Fibroblast of peridontal ligament (primary cell): ENCODE data around the gene GGT6.
"Not testable (repeated sequence)": the region's sequence is repeated elsewhere in the genome, so short reads cannot be mapped to it uniquely, and the experiment has no call there.

Experiments
- DNase-seq: peaks from one replicate; pipeline ENCODE4 v3.0.0-alpha.2; 2010; ENCODE audit errors: extremely low read depth

The GGT6 gene

GRCh38 chr17:4592240-4593005 is 32.0 kb upstream of the GGT6 start:
- DNase-seq, result no peak

- DNase-seq, result peak; percentile 20
Measured at GRCh38 chr17:4591529-4591928, 31.2 kb upstream of the GGT6 start.

- DNase-seq, result no peak
Measured at GRCh38 chr17:4590981-4591453, 30.6 kb upstream of the GGT6 start.

GRCh38 chr17:4590042-4590441 is 29.7 kb upstream of the GGT6 start:
- DNase-seq, result not testable (repeated sequence)

GRCh38 chr17:4588898-4589625 is 28.7 kb upstream of the GGT6 start:
- DNase-seq, result no peak

DNA sequence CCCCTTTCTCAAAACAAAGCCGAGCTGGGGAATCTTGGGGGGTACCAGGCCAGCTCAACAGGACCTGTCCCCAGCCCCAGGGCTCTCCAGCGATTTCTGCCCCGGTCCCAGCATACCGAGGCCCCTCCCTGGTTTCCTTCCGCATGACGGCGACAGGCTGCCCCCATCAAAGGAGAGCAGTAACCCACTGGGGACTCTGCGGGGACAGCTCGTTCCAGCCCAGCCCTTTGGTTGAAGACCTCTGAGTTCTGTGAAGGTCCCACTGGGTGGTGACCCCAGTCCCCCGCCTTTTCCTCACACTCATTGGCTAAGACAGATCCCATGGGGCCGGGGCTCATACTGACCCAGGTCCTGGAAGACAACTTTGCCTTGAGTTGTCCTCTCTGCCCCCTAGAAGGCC is 28.0 kb upstream of the GGT6 start:
- DNase-seq, result no peak

DNA sequence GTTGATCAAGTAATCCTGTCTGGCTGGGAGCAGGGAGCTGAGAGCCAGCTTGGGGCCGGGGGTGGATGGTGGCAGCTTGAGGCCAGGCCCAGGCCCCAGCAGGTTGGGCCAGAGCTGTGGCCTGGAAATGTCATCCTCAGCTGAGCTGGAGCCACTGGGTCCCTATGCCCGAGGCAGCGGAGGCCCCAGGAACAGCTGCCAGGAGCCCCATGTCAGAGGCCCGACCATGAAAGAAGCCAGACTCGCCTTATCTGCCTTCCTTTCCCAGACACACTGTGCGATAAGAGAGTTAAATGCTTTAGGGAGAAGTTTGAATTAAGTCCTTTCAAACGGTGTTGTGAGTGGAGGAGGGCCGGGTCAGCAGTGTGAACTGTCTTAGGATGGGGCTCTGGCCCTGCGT is 27.4 kb upstream of the GGT6 start:
- no peak for DNase-seq

GRCh38 chr17:4587195-4587594 is 26.8 kb upstream of the GGT6 start:
- no peak for DNase-seq

GRCh38 chr17:4586043-4586442 is 25.7 kb upstream of the GGT6 start:
- no peak for DNase-seq

GRCh38 chr17:4585638-4585994 is 25.2 kb upstream of the GGT6 start:
- no peak for DNase-seq

- DNase-seq, result no peak
Measured at GRCh38 chr17:4584917-4585637, 24.7 kb upstream of the GGT6 start.

GRCh38 chr17:4584101-4584916 is 23.9 kb upstream of the GGT6 start, which contains the start of gene SMTNL2:
TSS of gene SMTNL2 (plus strand) at chr17:4584529. CDS start at chr17:4584606, 77 bp downstream.
- no peak for DNase-seq

DNA sequence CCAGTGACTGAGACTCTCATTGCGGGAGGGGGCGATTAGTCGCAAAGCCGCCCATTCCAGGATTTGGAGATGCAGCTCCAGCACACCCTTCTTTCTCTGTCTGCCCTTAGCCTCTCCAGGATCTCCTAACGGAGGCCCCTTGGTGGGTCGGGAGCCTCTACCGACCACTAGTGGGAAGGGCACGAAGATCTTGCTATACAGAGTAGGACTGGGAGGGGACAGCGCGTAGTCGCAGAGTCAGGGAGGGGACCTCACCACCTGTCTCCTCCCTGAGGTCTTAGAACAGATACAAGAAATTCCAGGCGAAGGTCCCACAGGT is 23.4 kb upstream of the GGT6 start:
- DNase-seq, result no peak

GRCh38 chr17:4583206-4583605 is 22.8 kb upstream of the GGT6 start:
- DNase-seq, result no peak

DNA sequence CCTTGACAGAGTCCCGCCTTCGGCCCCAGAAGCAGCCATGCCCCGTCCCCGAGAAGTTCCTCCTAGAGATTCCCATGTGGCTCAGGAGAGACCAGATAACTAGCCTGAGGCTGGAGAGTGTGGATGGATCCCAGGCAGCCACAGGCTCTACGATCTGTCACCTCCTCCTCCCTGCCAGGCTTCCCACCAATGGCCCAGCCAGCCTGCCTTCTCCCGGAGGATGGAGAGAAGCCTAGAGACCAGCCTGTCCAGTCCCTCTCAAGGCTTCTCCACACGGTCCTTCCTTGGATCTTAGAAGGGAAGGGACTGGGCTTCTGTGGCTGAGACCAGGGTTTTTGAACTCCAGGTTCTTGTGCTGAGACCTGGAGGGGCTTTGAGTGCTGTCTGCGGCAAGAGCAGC is 22.3 kb upstream of the GGT6 start:
- no peak for DNase-seq

- no peak for DNase-seq
Measured at GRCh38 chr17:4582101-4582501, 21.7 kb upstream of the GGT6 start.

DNA sequence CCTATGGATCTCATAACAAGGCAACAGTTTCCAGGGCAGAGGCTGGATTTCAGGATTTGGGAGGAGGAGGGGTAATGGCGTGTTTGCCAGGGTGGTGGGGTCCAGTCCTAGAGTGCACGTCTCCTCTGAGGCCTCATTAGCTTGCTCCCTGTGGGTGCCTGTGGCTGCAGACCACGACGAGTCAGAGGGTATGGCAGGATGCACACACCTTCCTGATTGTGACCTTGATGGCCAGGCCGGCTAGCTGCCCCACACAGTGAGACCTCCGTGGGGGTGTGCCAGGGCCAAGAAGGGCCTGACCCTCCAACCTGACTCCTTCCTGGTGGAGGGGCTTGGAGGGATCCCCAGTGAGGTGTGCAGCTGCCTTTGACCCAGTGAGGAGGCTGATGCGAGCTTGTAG is 19.9 kb upstream of the GGT6 start:
- no peak for DNase-seq

GRCh38 chr17:4579678-4580077 is 19.3 kb upstream of the GGT6 start:
- DNase-seq, result no peak

DNA sequence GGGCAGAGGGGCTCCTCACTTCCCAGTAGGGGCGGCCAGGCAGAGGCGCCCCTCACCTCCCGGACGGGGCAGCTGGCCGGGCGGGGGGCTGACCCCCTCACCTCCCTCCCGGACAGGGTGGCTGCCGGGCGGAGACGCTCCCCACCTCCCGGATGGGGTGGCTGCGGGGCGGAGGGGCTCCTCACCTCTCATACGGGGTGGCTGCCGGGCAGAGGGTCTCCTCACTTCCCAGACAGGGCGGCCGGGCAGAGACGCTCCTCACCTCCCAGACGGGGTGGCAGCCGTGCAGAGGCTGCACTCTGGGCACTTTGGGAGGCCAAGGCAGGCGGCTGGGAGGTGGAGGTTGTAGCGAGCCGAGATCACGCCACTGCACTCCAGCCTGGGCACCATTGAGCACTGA is 18.0 kb upstream of the GGT6 start:
- DNase-seq, result not testable (repeated sequence)

DNA sequence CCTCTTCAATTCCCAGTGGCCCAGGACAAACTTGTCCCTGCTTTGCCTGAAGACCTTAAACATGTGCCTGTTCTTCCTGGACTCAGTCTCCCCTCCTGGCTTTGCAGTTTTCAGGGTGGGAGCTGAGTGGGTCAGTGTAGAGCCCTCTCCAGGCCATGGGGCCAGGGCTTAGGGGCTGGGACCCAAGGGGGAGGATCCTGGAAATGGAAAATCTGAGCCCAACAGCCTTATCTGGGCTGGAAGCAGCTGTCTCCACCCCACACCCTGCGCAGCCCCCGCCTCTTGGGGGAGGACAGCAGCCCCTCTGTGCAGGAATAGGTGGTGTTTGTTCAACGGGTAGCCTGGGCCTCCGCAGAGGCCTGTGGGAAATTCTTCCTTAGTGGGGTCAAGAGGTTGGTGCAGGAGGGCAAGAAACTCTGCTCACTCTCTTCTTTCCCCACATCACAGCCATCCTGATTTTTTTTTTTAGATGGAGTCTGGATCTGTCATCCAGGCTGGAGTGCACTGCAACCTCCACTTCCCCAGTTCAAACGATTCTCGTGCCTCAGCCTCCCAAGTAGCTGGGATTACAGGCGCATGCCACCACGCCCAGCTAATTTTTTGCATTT is 17.1 kb upstream of the GGT6 start:
- DNase-seq, result no peak

DNA sequence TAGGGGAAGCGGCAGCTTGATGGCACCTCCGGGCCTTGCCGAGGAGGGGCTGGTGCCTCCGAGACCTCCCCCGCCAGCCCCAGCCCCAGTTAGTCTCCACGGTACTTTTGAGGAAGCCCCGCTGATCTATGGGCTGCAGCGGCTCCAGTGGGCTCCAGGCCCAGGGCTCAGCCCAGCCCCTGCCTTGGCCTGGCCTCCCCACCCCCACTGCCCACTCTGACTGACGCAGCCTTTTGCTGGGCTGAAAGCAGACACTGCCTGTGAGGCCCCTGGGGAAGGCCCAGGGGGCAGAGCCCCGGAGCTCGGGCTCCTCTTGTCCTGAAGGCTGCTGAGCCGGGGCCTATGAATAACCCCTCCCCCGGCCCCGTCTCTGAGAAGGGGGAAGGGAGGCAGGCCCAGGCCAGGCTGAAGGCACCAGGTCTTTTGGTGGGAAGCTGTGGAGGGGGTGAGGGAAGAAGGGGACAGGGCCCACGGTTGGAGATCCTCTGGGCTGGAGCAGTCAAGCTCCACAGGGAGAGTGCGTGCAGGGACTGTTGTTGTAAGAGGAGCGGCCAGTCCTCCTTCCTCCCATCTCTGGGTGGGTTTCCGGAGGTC is 16.4 kb upstream of the GGT6 start:
- no peak for DNase-seq
